Spinal cord (tissue), 10 donors: ENCODE measurements around the gene GSK3B. TPM values are rescaled to one million over a fixed set of nuclear protein-coding genes. Genes with fewer than 3 reads are reported as not detected.
"Not testable (repeated sequence)": the region's sequence is repeated elsewhere in the genome, so short reads cannot be mapped to it uniquely, and the experiment has no call there.

Experiments used
- DNase-seq, 6 donors: peaks; one replicate each; pipeline versions ENCODE4 v3.0.0 to v3.0.0-alpha.2; 2013 to 2015; ENCODE audit warnings: low spot score in 6 of 6, low read depth in 4 of 6
- H3K27ac ChIP-seq: one replicate; pipeline ENCODE4 v1.5.1; 2013; ENCODE audit warnings: low read depth, low read length, control low read depth
- H3K27me3 ChIP-seq: one replicate; pipeline ENCODE4 v1.6.1; 2013; ENCODE audit warnings: low read length; ENCODE audit not compliant: control insufficient read depth, insufficient read depth
- H3K36me3 ChIP-seq: one replicate; pipeline ENCODE4 v1.6.1; 2013; ENCODE audit warnings: low read length; ENCODE audit not compliant: control insufficient read depth, insufficient read depth
- H3K4me1 ChIP-seq: one replicate; pipeline ENCODE4 v1.6.1; 2013; ENCODE audit warnings: low read length; ENCODE audit not compliant: control insufficient read depth, insufficient read depth
- H3K4me3 ChIP-seq: one replicate; pipeline ENCODE4 v1.5.1; 2013; ENCODE audit warnings: low read depth, low read length, control low read depth
- H3K9me3 ChIP-seq: one replicate; pipeline ENCODE4 v1.6.1; 2013; ENCODE audit warnings: low read length; ENCODE audit not compliant: control insufficient read depth, insufficient read depth
- WGBS: methylation state at CpG from one replicate; pipeline ENCODE4 v1.1.5; 2013; ENCODE audit warnings: missing lambda C conversion rate; ENCODE audit not compliant: insufficient coverage; 5-methylcytosine and 5-hydroxymethylcytosine counted together
- polyA plus RNA-seq, 2 donors: library from polyadenylated mRNA; unstranded; fragments of 120-200 nt; gene quantifications; one replicate each; pipeline ENCODE4 v1.2.1, GENCODE V29; 2013; ENCODE audit not compliant: insufficient read length in 2 of 2
- total RNA-seq, 2 donors: library from RNA; depleted of rRNA in 1 of 2; stranded (reverse); fragments of 120-200 nt in 1 of 2; fragments of >200 nt in 1 of 2; gene quantifications; one replicate each; pipeline versions ENCODE4 v1.2.3 to v1.2.4, GENCODE V29; 2013 to 2014
- donor health status: healthy.

GSK3B gene
- total and polyA plus RNA-seq, 4 donors, result 53.3 to 113 (median 73.1) TPM

DNA sequence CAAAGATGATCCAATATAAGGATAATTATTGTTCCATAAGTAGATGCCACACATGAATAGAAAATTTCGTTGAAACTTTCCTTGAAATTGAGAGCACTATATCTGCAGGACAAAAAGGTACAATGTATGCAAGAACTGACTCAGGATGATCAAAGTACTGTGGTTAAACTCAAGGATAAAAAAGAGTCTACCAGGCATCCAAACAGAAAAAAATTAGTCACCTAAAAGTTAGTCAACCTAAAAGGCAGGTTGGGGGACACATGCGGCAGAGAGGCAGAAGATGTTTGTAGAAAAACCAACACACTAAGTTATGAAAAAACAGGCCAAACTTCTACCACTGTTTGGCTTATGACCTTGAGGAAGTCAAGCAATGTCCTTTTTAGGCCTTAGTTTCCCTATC, 68.7 kb downstream of the GSK3B start:
- DNase-seq, result no peak
- H3K4me3 ChIP-seq, result no peak overlapping the region
- H3K36me3 ChIP-seq, result no peaks in the 10 kb centered on the region
- no peak overlapping the region for H3K27ac ChIP-seq
- H3K9me3 ChIP-seq, result no peaks in the 10 kb centered on the region
- H3K27me3 ChIP-seq, result no peaks in the 10 kb centered on the region
- no peaks in the 10 kb centered on the region for H3K4me1 ChIP-seq
- whole genome bisulfite sequencing, result no CpG with 5 or more reads among the region's 2 CpGs

GRCh38 chr3:120024103-120024502, 70.1 kb downstream of the GSK3B start:
- Histone ChIP-seq H3K36me3 (no peaks in the 10 kb centered on the region), H3K4me3 (no peak overlapping the region), H3K27ac (no peak overlapping the region), H3K27me3 (no peaks in the 10 kb centered on the region), H3K9me3 (no peaks in the 10 kb centered on the region), H3K4me1 (no peaks in the 10 kb centered on the region)
- 100% methylated on average over 1 of the region's 1 CpG for WGBS
- DNase-seq, result no peak

DNA sequence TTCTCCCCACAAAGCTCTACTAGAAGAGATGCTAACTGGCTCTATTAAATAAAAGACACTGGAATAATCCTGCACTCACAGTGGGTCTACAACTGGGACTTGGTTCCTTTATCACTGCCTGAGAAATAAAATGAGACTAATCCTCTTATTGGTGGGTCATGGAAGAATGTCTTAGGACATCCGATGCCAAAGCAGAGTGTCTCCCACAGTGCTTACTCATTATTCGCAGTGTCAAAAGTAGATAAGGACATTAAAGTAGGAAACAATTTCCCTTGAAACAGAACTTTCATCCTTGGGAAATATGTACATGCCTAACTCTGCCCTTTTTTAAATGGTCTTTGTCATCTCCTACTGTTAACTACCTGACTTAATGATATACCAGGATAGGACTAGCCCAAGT, 71.5 kb downstream of the GSK3B start:
- Histone ChIP-seq H3K27me3 (no peaks in the 10 kb centered on the region), H3K4me1 (no peaks in the 10 kb centered on the region), H3K4me3 (no peak overlapping the region), H3K36me3 (no peaks in the 10 kb centered on the region), H3K27ac (no peak overlapping the region), H3K9me3 (no peaks in the 10 kb centered on the region)
- no CpG with 5 or more reads among the region's 2 CpGs for WGBS
- DNase-seq, result no peak

DNA sequence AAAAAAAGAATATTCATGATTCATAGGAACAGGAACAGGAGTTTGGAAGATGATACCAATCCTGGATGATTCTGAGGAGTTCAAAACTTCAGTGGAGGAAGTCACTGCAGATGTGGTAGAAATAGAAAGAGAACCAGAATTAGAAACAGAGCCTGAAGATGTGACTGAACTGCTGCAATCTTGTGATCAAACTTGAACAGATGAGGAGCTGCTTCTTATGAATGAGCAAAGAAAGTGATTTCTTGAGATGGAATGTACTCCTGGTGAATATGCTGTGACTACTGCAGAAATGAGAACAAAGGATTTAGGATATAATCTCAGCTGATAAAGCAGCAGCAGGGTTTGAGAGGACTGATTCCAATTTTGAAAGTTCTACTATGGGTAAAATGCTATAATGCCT, 72.7 kb downstream of the GSK3B start:
- H3K4me1 ChIP-seq, result no peaks in the 10 kb centered on the region
- no peak overlapping the region for H3K27ac ChIP-seq
- H3K9me3 ChIP-seq, result no peaks in the 10 kb centered on the region
- H3K27me3 ChIP-seq, result no peaks in the 10 kb centered on the region
- no peak for DNase-seq
- no peak overlapping the region for H3K4me3 ChIP-seq
- H3K36me3 ChIP-seq, result no peaks in the 10 kb centered on the region

DNA sequence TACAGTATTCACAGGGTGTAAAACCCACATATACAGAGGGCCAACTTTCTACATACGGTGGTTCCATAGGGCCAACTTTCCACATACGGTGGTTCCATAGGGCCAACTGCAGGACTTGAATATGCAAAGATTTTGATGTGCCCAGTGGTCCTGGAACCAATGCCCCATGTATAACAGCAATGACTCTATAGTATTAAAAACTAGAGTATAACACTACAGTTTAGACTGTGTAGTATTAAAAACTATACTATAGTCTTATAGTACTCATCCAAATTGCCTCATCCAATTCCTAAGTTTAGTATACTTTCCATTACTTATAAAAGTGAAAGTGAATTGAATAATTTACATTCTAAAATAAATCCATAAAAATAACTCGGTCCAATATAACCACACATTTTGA, 75.9 kb downstream of the GSK3B start:
- H3K27ac ChIP-seq, result no peak overlapping the region
- no peaks in the 10 kb centered on the region for H3K9me3 ChIP-seq
- H3K4me1 ChIP-seq, result no peaks in the 10 kb centered on the region
- H3K36me3 ChIP-seq, result no peaks in the 10 kb centered on the region
- no peak overlapping the region for H3K4me3 ChIP-seq
- H3K27me3 ChIP-seq, result no peaks in the 10 kb centered on the region
- DNase-seq, result no peak
- no CpG with 5 or more reads among the region's 3 CpGs for WGBS

DNA sequence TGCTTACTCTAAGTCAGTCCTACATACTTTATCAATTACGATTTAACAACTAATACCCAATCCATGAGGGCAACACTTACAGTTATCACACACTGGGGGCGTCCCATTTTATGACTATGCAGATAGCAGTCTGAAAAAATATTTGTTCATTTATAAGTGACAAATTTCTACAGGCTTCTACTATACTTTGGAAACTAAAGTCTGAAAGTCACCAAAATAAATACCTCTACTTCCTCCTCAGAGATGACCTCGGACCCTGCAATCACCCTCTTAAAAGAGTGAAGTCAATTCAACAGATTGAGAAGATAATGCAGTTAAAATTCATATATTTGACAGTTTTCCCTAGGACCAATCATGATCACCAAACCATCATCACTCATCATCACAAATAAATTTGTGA, 76.6 kb downstream of the GSK3B start:
- DNase-seq, result no peak
- Histone ChIP-seq H3K4me3 (no peak overlapping the region), H3K36me3 (no peaks in the 10 kb centered on the region), H3K9me3 (no peaks in the 10 kb centered on the region), H3K27ac (no peak overlapping the region), H3K4me1 (no peaks in the 10 kb centered on the region), H3K27me3 (no peaks in the 10 kb centered on the region)
- WGBS, result no CpG with 5 or more reads among the region's 3 CpGs

- no peaks in the 10 kb centered on the region for H3K36me3 ChIP-seq
- H3K4me3 ChIP-seq, result no peak overlapping the region
- WGBS, result no CpG with 5 or more reads among the region's 3 CpGs
- no peaks in the 10 kb centered on the region for H3K27me3 ChIP-seq
- no peaks in the 10 kb centered on the region for H3K9me3 ChIP-seq
- H3K4me1 ChIP-seq, result peaks cover 5% of the 10 kb centered on the region
- peak in 1 of 6 donors; percentile 4 for DNase-seq
- H3K27ac ChIP-seq, result no peak overlapping the region
These were observed 80.8 kb downstream of the GSK3B start for GRCh38 chr3:120013481-120013880.

DNA sequence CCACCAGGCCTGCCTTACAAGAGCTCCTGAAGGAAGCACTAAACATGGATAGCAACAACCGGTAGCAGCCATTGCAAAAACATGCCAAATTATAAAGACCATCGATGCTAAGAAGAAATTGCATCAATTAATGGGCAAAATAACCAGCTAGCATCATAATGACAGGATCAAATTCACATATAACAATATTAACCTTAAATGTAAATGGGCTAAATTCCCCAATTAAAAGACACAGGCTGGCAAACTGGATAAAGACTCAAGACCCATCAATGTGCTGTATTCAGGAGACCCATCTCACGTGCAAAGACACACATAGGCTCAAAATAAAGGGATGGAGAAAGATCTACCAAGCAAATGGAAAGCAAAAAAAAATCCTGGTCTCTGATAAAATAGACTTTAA, 88.5 kb downstream of the GSK3B start:
- H3K4me3 ChIP-seq, H3K27me3 ChIP-seq, DNase-seq, H3K9me3 ChIP-seq, H3K36me3 ChIP-seq, H3K27ac ChIP-seq: not testable (repeated sequence)
- H3K4me1 ChIP-seq, result peaks cover 10% of the 10 kb centered on the region
- 100% methylated on average over 2 of the region's 3 CpGs for WGBS

DNA sequence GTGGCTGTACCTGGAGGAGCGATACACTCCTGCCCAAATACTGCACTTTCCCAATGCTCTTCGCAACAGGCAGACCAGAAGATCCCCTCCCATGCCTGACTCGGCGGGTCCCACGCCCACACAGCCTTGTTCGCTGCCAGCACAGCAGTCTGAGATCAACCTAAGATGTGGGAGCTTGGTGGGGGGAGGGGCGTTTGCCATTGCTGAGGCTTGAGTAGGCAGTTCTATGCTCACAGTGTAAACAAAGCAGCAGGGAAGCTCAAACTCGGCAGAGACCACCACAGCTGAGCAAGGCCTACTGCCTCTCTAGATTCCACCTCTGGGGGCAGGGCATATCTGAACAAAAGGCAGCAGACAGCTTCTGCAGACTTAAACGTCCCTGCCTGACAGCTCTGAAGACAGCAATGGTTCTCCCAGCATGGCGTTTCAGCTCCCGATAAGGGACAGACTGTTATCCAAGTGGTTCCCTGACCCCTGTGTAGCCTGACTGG, 90.2 kb downstream of the GSK3B start:
- not testable (repeated sequence) for H3K4me1 ChIP-seq, H3K27ac ChIP-seq, H3K9me3 ChIP-seq, H3K36me3 ChIP-seq, H3K27me3 ChIP-seq, H3K4me3 ChIP-seq
- DNase-seq, result peak in 1 of 6 donors; percentile 12
- WGBS, result 38% methylated on average over 8 of the region's 11 CpGs

DNA sequence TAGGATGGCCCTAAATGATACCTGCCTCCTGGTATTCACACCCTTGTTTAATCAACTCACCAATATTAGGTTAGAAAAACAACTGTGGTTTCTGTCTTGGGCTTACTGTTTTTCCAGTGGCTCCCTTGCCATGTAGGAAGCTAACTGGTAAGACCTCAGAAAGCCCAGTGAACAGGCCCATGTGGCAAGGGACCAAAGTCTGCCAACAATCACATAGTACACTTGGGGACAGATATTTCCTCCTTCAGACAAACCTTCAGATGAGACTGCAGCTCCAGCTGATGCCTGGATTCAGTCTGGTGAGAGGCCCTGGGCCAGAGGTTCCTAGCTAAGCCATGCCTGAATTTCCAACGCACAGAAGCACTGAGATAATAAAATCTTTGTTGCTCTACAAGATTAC, 96.1 kb downstream of the GSK3B start:
- no peak overlapping the region for H3K27ac ChIP-seq
- H3K9me3 ChIP-seq, result no peaks in the 10 kb centered on the region
- H3K4me1 ChIP-seq, result no peaks in the 10 kb centered on the region
- DNase-seq, result no peak
- no CpG with 5 or more reads among the region's 1 CpG for WGBS
- H3K27me3 ChIP-seq, result no peaks in the 10 kb centered on the region
- H3K36me3 ChIP-seq, result no peaks in the 10 kb centered on the region
- no peak overlapping the region for H3K4me3 ChIP-seq
